Muscle layer of duodenum (tissue), 2 donors: ENCODE measurements around the gene PILRB.
"Not testable (repeated sequence)": the region's sequence is repeated elsewhere in the genome, so short reads cannot be mapped to it uniquely, and the experiment has no call there.

Experiments
- H3K27ac ChIP-seq: one replicate; pipeline ENCODE4 v1.7.0; 2013; ENCODE audit warnings: mild to moderate bottlenecking, low read length
- H3K27me3 ChIP-seq: one replicate; pipeline ENCODE4 v1.7.0; 2013; ENCODE audit warnings: low read depth, mild to moderate bottlenecking, control low read depth, low read length
- H3K36me3 ChIP-seq, 2 donors: one replicate each; pipeline ENCODE4 v1.7.0; 2013; ENCODE audit warnings: low read length in 2 of 2, control low read depth in 1 of 2, mild to moderate bottlenecking in 1 of 2; ENCODE audit not compliant: insufficient read depth in 2 of 2, control insufficient read depth in 1 of 2
- H3K4me1 ChIP-seq, 2 donors: one replicate each; pipeline ENCODE4 v1.7.0; 2013; ENCODE audit warnings: low read length in 2 of 2, mild to moderate bottlenecking in 2 of 2, control low read depth in 1 of 2, moderate library complexity in 1 of 2; ENCODE audit not compliant: insufficient read depth in 2 of 2, control insufficient read depth in 1 of 2
- H3K4me3 ChIP-seq, 2 donors: one replicate each; pipeline ENCODE4 v1.7.0; 2013; ENCODE audit warnings: low read length in 2 of 2, low read depth in 1 of 2, mild to moderate bottlenecking in 1 of 2
- H3K9me3 ChIP-seq, 2 donors: one replicate each; pipeline ENCODE4 v1.7.0; 2013; ENCODE audit warnings: low read length in 2 of 2, control low read depth in 1 of 2, mild to moderate bottlenecking in 1 of 2; ENCODE audit not compliant: control insufficient read depth in 1 of 2
- donor health status: healthy.

PILRB gene

DNA sequence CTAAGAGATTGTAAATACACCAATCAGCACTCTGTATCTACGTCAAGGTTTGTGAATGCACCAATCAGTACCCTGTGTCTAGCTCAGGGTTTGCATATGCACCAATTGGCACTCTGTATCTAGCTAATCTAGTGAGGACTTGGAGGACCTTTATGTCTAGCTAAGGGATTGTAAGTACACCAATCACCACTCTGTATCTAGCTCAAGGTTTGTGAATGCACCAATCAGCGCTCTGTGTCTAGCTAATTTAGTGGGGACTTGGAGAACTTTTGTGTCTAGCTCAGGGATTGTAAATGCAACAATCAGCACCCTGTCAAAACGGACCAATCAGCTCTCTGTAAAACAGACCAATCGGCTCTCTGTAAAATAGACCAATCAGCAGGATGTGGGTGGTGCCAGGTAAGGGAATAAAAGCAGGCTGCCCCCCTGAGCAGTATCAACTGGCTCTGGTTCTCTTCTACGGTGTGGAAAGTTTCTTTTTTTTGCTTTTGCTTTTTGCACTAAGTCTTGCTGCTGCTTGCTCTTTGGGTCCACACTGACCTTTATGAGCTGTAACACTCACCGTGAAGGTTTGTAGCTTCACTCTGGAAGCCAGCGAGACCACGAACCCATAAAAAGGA lies 24.4 kb downstream of the PILRB start:
- H3K4me3 ChIP-seq, H3K27me3 ChIP-seq, H3K27ac ChIP-seq, H3K4me1 ChIP-seq, H3K9me3 ChIP-seq, H3K36me3 ChIP-seq: not testable (repeated sequence)

DNA sequence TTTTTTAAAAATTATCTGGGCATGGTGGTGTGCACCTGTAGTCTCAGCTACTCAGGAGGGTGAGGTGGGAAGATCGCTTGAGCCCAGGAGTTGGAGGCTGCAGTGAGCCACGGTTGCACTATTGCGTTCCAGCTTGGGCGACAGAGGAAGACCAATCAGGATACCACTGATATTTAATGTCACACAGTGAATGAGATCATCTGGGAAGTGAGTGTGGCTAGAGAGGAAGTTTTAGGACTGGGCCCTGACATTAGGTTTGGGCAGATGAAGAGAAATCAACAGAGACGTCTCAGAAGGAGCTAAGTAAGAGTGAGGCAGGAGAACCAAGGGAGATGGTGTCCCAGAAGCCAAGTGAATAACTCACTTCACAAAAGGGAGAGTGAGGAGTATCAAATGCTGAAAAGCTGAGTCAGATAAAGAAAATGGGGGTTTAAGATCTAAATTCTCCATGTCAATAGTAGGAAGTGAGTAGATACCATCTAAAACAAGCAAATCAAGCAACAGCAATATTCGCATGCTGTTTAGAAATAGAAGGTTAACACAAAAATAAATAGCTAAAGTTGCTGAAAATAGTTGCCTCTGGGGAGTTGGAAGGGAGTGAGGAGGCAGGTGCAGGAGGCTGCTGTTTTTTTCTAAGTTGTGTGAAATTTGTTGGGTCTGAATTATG lies 26.8 kb downstream of the PILRB start:
- Histone ChIP-seq H3K27me3 (no peaks in the 10 kb centered on the region), H3K36me3 (peaks cover 0 to 5% of the 10 kb centered on the region in 2 donors), H3K4me3 (no peak overlapping the region), H3K27ac (no peak overlapping the region), H3K4me1 (no peaks in the 10 kb centered on the region), H3K9me3 (no peaks in the 10 kb centered on the region)

DNA sequence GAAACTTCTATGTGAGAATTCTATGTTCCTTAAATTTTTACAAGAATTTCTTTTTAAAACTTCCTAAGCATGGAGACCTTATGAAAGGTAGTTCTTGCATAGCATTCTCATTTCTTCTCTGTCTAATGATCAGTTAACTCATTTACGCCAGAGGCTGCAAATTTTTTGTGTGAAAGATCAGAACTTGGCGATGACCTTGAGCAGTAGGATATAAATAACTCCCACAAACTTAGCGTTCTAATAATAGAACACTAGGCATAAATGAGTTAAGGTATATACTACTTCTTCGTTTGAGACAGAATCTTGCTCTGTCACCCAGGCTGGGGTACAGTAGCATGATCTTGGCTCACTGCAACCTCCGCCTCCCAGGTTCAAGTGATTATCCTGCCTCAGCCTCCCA lies 29.0 kb downstream of the PILRB start:
- Histone ChIP-seq H3K27me3 (no peaks in the 10 kb centered on the region), H3K27ac (no peak overlapping the region), H3K36me3 (no peaks in the 10 kb centered on the region), H3K9me3 (no peaks in the 10 kb centered on the region), H3K4me3 (no peak overlapping the region), H3K4me1 (no peaks in the 10 kb centered on the region)

DNA sequence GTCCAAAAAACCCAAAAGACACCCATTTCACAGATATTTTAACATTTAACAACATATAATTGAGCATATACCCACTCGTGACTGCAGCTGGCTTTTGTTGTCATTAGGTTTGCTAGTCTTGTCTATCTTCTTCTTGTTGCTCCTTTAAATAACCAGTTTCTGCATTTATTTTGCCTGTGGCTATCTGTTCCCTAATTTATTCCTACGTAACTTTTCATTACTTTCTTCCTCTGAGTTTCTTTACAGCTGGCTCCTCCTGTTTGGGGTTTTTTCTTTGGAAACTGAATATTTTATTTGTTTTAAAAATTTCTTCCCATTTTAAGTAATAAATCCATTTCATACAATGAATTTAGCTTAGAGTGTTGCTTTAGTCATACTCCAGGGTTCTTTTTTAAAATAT lies 29.8 kb downstream of the PILRB start:
- Histone ChIP-seq H3K9me3 (no peaks in the 10 kb centered on the region), H3K4me1 (no peaks in the 10 kb centered on the region), H3K27ac (no peak overlapping the region), H3K4me3 (no peak overlapping the region), H3K36me3 (no peaks in the 10 kb centered on the region), H3K27me3 (no peaks in the 10 kb centered on the region)

DNA sequence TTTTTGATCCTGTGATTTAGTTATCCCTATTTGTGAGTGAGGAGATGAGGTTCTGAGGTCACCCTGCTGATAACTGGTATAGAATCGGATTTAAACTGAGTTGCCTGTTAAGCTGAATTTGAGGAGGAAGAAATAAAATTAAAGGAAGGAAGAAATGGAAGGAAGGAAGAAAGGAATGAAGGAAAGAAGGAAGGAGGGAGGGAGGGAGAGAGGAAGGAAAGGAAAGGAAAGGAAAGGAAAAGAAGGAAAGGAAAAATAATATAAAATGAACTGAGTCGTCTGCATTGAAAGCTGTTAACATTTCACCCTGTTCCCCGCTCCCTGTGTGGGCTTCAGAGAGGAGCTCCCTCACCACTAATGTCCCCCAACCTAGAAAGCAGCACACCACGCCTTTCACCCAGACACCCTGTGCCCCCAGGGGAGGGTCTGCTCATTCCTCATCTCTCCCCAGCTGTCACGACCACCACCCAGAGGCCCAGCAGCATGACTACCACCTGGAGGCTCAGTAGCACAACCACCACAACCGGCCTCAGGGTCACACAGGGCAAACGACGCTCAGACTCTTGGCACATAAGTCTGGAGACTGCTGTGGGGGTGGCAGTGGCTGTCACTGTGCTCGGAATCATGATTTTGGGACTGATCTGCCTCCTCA lies 31.6 kb downstream of the PILRB start:
- no peaks in the 10 kb centered on the region for H3K9me3 ChIP-seq
- H3K36me3 ChIP-seq = no peaks in the 10 kb centered on the region
- no peaks in the 10 kb centered on the region for H3K27me3 ChIP-seq
- H3K4me3 ChIP-seq = no peak overlapping the region
- H3K4me1 ChIP-seq = no peaks in the 10 kb centered on the region
- no peak overlapping the region for H3K27ac ChIP-seq

DNA sequence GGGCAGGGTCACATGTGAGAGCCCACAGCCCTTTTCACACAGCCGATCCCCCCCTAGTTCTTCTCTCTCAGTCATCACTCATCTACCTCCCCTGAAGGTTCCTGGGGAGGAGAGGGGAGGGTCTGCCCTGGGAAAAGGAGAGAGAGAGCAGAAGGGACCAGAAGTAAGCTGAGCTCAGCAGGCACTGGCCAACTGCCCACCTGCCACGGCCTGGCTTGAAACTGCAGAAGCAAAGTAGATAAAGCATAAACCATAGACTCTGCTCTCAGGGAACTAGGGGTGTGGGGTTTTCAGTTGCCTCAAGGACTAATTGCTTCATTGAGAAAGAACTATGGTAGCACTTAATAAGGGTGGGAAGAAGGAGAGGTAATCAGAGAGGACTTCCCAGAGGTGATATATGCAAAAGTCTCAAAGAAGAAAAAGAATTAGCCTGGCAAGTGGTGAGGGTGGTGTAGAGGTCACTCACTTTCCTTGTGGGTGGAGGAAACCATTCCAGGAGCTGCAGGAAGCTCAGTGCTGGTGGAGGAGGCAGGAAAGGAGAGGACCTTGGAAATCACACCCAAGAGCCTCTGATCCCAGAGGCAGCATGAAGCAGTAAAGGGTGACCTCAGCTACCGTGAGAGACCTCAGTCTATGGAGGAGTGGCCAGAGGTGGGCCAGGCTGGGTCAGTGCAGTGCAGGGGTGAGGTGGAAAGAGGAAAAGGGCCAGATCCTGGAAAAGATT lies 32.5 kb downstream of the PILRB start:
- H3K27ac ChIP-seq = no peak overlapping the region
- H3K27me3 ChIP-seq = no peaks in the 10 kb centered on the region
- no peaks in the 10 kb centered on the region for H3K4me1 ChIP-seq
- H3K9me3 ChIP-seq = no peaks in the 10 kb centered on the region
- no peaks in the 10 kb centered on the region for H3K36me3 ChIP-seq
- no peak overlapping the region for H3K4me3 ChIP-seq

DNA sequence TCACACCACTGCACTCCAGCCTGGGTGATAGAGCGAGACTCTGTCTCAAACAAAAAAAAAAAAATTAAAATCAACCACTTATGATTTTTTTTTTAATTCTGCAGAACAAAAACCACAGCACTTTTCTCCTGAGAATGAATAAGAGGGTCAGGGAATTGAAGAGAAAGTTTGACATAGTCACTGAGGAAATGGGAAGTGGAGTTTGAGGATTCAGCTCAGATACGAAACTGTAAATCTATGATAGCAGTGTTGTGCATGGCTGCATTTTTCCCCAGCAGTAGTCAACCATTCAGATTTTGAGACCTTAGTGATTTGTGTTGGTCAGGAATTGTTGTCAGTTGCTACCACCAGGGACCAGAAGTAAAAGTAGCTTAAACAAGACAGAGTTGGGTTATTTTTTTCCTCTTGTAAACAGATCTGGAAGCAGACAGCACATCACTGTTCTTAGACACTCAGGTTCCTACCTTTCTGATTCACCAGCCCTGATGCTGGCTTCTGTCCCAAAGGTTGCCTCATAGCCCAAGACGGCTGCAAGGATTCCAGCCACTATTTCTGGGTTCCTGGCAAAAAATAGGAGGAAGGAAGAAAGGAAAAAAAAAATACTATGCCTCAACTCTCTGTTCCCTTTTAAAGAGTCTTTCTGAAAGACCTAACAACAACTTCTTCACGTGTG lies 35.5 kb downstream of the PILRB start:
- no peaks in the 10 kb centered on the region for H3K9me3 ChIP-seq
- H3K27me3 ChIP-seq = no peaks in the 10 kb centered on the region
- H3K27ac ChIP-seq = no peak overlapping the region
- no peaks in the 10 kb centered on the region for H3K36me3 ChIP-seq
- H3K4me1 ChIP-seq = no peaks in the 10 kb centered on the region
- no peak overlapping the region for H3K4me3 ChIP-seq

DNA sequence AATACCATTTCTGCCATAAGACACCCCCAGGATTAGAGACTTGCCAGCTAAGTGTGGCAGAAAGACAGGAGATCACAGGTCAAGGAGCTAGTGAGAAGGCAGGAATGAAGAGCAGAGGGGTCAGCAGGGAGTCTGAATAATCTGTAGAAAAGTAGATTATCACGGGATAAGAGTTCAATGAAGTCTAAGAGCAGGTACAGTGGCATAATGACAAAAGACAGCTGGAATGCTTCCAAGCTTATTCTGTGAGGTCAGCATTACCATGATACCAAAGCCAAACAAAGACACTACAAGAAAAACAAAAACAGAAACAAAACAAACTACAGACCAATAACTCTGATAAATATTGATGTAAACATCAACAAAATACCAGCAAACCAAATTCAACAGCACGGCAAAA lies 36.2 kb downstream of the PILRB start:
- Histone ChIP-seq H3K4me3 (no peak overlapping the region), H3K4me1 (no peaks in the 10 kb centered on the region), H3K9me3 (no peaks in the 10 kb centered on the region), H3K27ac (no peak overlapping the region), H3K36me3 (no peaks in the 10 kb centered on the region), H3K27me3 (no peaks in the 10 kb centered on the region)

DNA sequence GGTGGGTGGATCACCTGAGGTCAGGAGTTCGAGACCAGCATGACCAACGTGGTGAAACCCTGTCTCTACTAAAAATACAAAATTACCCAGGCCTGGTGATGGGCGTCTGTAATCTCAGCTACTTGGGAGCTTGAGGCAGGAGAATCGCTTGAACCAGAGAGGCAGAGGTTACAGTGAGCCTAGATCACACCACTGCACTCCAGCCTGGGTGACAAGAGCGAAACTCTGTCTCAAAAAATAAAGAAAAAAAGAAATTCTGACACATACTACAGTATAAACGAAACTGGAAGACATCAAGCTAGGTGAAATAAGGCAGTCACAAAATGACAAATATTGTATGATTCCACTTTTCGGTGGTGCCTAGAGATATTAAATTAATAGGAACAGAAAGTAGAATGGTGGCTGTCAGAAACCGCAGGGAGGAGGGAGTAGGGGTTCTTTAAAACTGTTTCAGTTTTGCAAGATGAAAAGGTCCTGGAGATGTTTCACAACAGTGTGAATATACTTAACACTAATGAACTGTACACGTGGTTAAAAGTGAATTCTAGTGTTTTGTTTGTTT lies 38.6 kb downstream of the PILRB start:
- Histone ChIP-seq H3K27me3 (no peaks in the 10 kb centered on the region), H3K27ac (no peak overlapping the region), H3K9me3 (no peaks in the 10 kb centered on the region), H3K36me3 (no peaks in the 10 kb centered on the region), H3K4me1 (no peaks in the 10 kb centered on the region), H3K4me3 (no peak overlapping the region)

DNA sequence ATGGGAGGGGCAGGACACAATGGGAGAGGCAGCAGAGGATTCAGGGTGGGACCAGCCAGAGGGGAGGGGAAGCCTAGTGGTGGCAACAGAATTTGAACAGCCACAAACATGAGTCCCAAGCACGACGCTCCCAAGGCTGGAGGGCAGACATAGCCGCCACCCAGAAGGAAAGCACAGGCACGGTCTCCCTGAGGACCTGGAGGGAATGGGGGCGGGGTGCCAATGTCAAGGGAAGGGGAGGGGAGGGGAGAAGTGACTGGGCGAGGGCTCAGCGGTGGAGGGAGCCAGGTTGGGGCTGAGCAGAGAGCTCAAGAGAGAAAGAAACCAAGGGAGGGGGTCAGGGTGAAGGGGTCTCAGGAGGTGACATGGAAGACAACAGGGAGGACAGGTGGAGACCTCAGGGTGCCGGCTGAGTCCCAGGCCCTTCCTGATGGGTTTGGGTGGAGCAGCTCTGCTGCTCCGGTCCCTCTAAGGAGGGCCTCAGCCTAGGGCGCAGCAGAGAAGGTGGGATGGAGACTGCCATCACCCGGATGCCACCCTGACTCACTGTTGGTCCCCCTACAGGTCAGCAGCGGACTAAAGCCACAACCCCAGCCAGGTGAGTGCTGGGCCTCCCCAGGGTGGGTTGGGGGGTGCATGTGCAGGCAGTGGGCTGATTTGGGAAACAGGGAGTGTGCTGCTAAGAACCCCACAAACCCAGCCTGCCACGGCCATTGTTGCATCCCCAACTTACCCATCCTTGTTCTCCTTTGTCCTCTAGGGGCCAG lies 39.6 kb downstream of the PILRB start:
- no peaks in the 10 kb centered on the region for H3K9me3 ChIP-seq
- no peaks in the 10 kb centered on the region for H3K27me3 ChIP-seq
- H3K27ac ChIP-seq = no peak overlapping the region
- H3K4me1 ChIP-seq = no peaks in the 10 kb centered on the region
- no peaks in the 10 kb centered on the region for H3K36me3 ChIP-seq
- H3K4me3 ChIP-seq = no peak overlapping the region
